ENCODE data around the gene TTC38.

DNA sequence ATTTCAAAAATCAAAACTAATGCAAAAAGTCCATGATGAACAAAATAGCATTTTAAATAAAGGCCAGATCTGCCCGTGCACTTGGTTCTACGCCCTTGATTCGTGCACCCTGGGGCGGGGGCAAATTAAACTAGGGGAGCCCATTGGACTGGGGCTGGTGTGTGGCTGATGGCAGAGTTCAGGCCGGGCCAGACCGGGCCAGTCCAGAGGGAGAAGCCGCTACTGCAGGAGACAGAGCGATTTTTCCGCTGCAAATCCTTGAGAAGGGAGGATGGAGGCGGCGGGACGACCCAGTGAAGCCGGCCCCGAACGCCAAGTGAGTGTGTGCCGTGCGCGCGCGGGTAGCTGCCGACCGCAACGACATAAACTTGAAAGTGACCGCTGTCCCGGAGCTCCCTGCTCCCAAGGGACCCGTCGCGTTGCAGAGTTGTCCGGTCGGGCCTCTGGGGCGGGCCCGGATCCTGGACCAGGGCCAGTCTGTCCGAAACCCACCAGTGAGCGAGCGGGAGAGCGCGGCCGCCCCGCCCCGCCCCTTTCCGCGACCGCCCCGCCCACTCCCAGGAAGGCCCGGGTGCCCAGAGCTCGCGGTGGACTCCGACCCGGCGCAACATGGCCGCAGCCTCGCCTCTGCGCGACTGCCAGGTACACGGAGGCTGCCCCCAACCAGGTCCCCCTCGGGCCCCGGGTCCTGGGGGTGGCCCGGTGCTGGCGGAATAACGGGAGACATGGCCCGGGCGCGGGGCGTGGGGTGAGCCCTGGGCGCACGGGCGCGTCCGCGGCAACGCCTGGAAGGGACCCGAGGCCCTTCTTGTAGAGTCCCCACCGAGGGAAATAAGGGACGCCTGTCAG lies at the start of gene TTC38:
- TF ChIP-seq, protein P1, sequence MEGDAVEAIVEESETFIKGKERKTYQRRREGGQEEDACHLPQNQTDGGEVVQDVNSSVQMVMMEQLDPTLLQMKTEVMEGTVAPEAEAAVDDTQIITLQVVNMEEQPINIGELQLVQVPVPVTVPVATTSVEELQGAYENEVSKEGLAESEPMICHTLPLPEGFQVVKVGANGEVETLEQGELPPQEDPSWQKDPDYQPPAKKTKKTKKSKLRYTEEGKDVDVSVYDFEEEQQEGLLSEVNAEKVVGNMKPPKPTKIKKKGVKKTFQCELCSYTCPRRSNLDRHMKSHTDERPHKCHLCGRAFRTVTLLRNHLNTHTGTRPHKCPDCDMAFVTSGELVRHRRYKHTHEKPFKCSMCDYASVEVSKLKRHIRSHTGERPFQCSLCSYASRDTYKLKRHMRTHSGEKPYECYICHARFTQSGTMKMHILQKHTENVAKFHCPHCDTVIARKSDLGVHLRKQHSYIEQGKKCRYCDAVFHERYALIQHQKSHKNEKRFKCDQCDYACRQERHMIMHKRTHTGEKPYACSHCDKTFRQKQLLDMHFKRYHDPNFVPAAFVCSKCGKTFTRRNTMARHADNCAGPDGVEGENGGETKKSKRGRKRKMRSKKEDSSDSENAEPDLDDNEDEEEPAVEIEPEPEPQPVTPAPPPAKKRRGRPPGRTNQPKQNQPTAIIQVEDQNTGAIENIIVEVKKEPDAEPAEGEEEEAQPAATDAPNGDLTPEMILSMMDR (IDR thresholded peaks at IDR 0.05 in 4 of 5, conservative IDR thresholded peaks at IDR 0.05 in 1 of 5) = no peak
- TF ChIP-seq POLR2A (IDR thresholded peaks at IDR 0.05) = peak; percentile 62 to 71

Measured in gastrocnemius medialis (tissue), 4 donors.